Hepatocyte (in vitro differentiated cells): ENCODE data around the gene TMX3.

Source experiments
- CTCF ChIP-seq: fragments of 200-600 bp; sonication (generic); IDR thresholded peaks from 2 replicates; pipeline ENCODE4 v1.5.1; 2016; ENCODE audit warnings: antibody characterized with exemption, mild to moderate bottlenecking; ENCODE audit not compliant: poor library complexity
- EZH2 ChIP-seq: fragments of 200-600 bp; sonication (generic); IDR thresholded peaks from 2 replicates; pipeline ENCODE4 v1.6.1; 2016; ENCODE audit warnings: antibody characterized with exemption, mild to moderate bottlenecking, borderline replicate concordance
- EZH2phosphoT487 ChIP-seq: fragments of 200-600 bp; sonication (generic); IDR thresholded peaks from one replicate; pipeline ENCODE4 v1.6.1; 2018; ENCODE audit warnings: antibody characterized with exemption, mild to moderate bottlenecking, low read depth, moderate library complexity; ENCODE audit not compliant: unreplicated experiment, severe bottlenecking

- TF ChIP-seq CTCF = no peak
- no peak for TF ChIP-seq EZH2
- no peak for TF ChIP-seq EZH2phosphoT487
Measured at GRCh38 chr18:68725346-68725745, 10.4 kb upstream of the TMX3 start.
